Measurements from ENCODE around the gene VEPH1. TPM values are rescaled to one million over a fixed set of nuclear protein-coding genes. Genes with fewer than 3 reads are reported as not detected.

VEPH1 gene
- total RNA-seq, 1 experiment from 2014 or later = 27.3 TPM

DNA sequence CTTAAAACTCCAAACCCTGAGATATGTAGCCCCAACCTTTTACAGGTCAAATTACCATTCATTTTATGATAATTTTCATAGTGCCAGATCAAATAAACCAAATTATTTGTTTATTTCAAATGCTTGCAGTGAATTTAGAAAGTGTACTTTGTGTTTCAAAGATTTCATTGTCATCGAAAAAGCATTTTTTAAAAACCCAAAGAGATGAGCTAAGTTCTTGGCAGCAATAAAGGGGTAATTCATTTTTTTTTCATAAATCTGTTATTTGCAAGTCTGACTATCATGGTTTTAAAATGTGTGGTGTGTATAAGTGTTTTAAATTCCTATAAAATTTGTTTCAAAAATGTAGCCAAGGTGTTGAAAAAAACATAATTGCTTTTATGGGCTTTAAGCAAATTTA is 49.4 kb downstream of the VEPH1 start:
- Histone ChIP-seq H3F3A (ENCODE audit: low read length, unreplicated experiment) (no peaks in the 10 kb centered on the region), H4K20me1 (ENCODE audit: low read length) (no peaks in the 10 kb centered on the region), H3K36me3 (ENCODE audit: low read depth, low read length) (no peaks in the 10 kb centered on the region), H3K4me3 (ENCODE audit: low read length) (no peak overlapping the region), H3K9me2 (replicated peaks; ENCODE audit: low read length) (no peaks in the 10 kb centered on the region), H3K4me1 (ENCODE audit: insufficient read depth, low read length) (peaks cover 2% of the 10 kb centered on the region), H3K4me2 (ENCODE audit: low read length) (no peak overlapping the region), H3K79me2 (ENCODE audit: low read length) (no peaks in the 10 kb centered on the region), H2AFZ (ENCODE audit: low read length) (no peak overlapping the region), H3K27ac (ENCODE audit: low read length) (no peak overlapping the region), H3K9me3 (ENCODE audit: low read length) (no peaks in the 10 kb centered on the region), H3K27me3 (ENCODE audit: low read length) (no peaks in the 10 kb centered on the region), H3K9ac (ENCODE audit: low read length) (no peak overlapping the region)
- DNase-seq (peak; percentile 21), ATAC-seq (peak; percentile 66)
- ChIA-PET CTCF (no interaction called here), POLR2A (ENCODE audit: unreplicated experiment) (no interaction called here)
- TF ChIP-seq EZH2phosphoT487 (IDR thresholded peaks at IDR 0.05; ENCODE audit: borderline replicate concordance, low read length) (no peak), EZH2 (IDR thresholded peaks at IDR 0.05; ENCODE audit: low read length, unreplicated experiment) (no peak)
- TF ChIP-seq, protein P1, sequence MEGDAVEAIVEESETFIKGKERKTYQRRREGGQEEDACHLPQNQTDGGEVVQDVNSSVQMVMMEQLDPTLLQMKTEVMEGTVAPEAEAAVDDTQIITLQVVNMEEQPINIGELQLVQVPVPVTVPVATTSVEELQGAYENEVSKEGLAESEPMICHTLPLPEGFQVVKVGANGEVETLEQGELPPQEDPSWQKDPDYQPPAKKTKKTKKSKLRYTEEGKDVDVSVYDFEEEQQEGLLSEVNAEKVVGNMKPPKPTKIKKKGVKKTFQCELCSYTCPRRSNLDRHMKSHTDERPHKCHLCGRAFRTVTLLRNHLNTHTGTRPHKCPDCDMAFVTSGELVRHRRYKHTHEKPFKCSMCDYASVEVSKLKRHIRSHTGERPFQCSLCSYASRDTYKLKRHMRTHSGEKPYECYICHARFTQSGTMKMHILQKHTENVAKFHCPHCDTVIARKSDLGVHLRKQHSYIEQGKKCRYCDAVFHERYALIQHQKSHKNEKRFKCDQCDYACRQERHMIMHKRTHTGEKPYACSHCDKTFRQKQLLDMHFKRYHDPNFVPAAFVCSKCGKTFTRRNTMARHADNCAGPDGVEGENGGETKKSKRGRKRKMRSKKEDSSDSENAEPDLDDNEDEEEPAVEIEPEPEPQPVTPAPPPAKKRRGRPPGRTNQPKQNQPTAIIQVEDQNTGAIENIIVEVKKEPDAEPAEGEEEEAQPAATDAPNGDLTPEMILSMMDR (conservative IDR thresholded peaks at IDR 0.05; ENCODE audit: low read depth, low read length) = no peak
- no TSS peak for BruUV-seq (replicated peaks)
- intact Hi-C loops (cut with micrococcal nuclease) = loop anchor here (2.0 kb wide), 1 partner anchor 15 kb away; no protein-coding TSS in a partner anchor

DNA sequence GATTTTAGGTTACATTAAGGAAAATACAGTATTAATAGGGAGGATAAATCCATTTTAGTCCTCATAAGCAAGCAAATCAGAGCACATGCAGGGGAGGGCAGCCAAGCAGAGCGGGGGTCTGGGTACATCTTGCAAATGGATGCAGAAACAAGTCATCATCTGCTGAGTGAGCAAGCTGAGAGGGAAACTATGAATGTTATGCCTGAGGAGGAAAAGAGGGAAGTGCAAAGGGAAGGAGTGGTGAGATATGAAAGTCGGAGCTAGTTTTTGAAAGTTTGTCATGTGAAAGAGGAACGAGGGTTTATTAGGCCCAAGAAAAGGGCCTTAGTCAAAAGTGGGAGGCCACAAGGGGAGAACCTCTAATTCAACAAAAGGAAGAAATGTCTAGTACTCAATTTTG is 51.1 kb downstream of the VEPH1 start:
- Histone ChIP-seq H3K79me2 (ENCODE audit: low read length) (no peaks in the 10 kb centered on the region), H3K9me2 (replicated peaks; ENCODE audit: low read length) (no peaks in the 10 kb centered on the region), H3F3A (ENCODE audit: low read length, unreplicated experiment) (no peaks in the 10 kb centered on the region), H3K27me3 (ENCODE audit: low read length) (no peaks in the 10 kb centered on the region), H3K27ac (ENCODE audit: low read length) (no peak overlapping the region), H3K4me3 (ENCODE audit: low read length) (no peak overlapping the region), H3K9ac (ENCODE audit: low read length) (no peak overlapping the region), H3K4me2 (ENCODE audit: low read length) (no peak overlapping the region), H4K20me1 (ENCODE audit: low read length) (no peaks in the 10 kb centered on the region), H2AFZ (ENCODE audit: low read length) (no peak overlapping the region), H3K9me3 (ENCODE audit: low read length) (no peaks in the 10 kb centered on the region), H3K4me1 (ENCODE audit: insufficient read depth, low read length) (peaks cover 3% of the 10 kb centered on the region; the same call in 1 of the 2 replicates), H3K36me3 (ENCODE audit: low read depth, low read length) (no peaks in the 10 kb centered on the region)
- no peak for ATAC-seq
- no peak for DNase-seq
- intact Hi-C loops (cut with micrococcal nuclease) = loop anchor here (2.0 kb wide), 1 partner anchor 17 kb away; no protein-coding TSS in a partner anchor
- TF ChIP-seq EZH2 (IDR thresholded peaks at IDR 0.05; ENCODE audit: low read length, unreplicated experiment) (no peak), EZH2phosphoT487 (IDR thresholded peaks at IDR 0.05; ENCODE audit: borderline replicate concordance, low read length) (no peak)
- CTCF ChIA-PET = no interaction called here
- no TSS peak for BruUV-seq (replicated peaks)
- POLR2A ChIA-PET (ENCODE audit: unreplicated experiment) = no interaction called here

DNA sequence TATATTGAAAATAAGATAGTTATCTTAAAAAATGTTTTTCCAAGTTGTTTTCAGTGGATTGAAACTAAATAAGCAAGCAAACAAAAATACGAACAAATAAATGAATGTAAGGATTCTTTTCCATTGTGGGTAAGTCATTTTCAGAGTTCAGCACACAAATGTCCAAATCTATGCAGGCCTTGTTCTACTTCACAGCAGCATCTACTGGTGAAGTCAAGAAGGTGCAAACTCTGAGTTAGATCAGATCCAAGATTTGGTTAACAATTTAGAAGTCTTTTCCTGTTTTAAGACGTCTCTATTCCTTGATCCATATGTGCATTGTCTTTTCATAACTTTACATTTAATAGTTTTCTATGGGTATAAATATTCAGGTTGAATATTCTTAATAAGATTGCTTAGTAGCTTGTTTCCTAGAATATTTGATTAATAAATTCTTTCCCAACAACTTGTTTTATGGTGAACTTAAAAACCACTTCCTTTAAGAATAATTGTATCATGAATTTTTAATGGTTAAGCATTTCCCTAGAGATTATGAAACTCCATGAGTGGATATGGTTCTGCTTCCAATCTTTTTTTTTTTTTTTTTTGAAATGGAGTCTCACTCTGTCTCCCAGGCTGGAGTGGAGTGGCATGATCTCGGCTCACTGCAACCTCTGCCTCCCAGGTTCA is 56.1 kb downstream of the VEPH1 start:
- Histone ChIP-seq H3K9me3 (ENCODE audit: low read length) (no peaks in the 10 kb centered on the region), H3K4me2 (ENCODE audit: low read length) (no peak overlapping the region), H3K4me1 (ENCODE audit: insufficient read depth, low read length) (peaks cover 16% of the 10 kb centered on the region; the same call in 1 of the 2 replicates), H3F3A (ENCODE audit: low read length, unreplicated experiment) (no peaks in the 10 kb centered on the region), H3K36me3 (ENCODE audit: low read depth, low read length) (peaks cover 7% of the 10 kb centered on the region; the same call in 1 of the 2 replicates), H4K20me1 (ENCODE audit: low read length) (no peaks in the 10 kb centered on the region), H3K9ac (ENCODE audit: low read length) (no peak overlapping the region), H3K27ac (ENCODE audit: low read length) (no peak overlapping the region), H3K9me2 (replicated peaks; ENCODE audit: low read length) (no peaks in the 10 kb centered on the region), H3K27me3 (ENCODE audit: low read length) (no peaks in the 10 kb centered on the region), H3K79me2 (ENCODE audit: low read length) (no peaks in the 10 kb centered on the region), H3K4me3 (ENCODE audit: low read length) (no peak overlapping the region), H2AFZ (ENCODE audit: low read length) (no peak overlapping the region)
- POLR2A ChIA-PET (ENCODE audit: unreplicated experiment) = no interaction called here
- DNase-seq (peak; percentile 69), ATAC-seq (peak; percentile 78)
- intact Hi-C loops (cut with micrococcal nuclease) = loop anchor here (1.0 to 5.0 kb wide), 5 partner anchors 46 to 243 kb away; no protein-coding TSS in a partner anchor
- CTCF ChIA-PET = no interaction called here
- no TSS peak for BruUV-seq (replicated peaks)
- no peak for TF ChIP-seq EZH2 (IDR thresholded peaks at IDR 0.05; ENCODE audit: low read length, unreplicated experiment)
- TF ChIP-seq, protein P1 (conservative IDR thresholded peaks at IDR 0.05; ENCODE audit: low read depth, low read length) = peak; percentile 86

Data from PC-3 (cell line).